Measurements from ENCODE around the gene COL13A1.

The COL13A1 gene

DNA sequence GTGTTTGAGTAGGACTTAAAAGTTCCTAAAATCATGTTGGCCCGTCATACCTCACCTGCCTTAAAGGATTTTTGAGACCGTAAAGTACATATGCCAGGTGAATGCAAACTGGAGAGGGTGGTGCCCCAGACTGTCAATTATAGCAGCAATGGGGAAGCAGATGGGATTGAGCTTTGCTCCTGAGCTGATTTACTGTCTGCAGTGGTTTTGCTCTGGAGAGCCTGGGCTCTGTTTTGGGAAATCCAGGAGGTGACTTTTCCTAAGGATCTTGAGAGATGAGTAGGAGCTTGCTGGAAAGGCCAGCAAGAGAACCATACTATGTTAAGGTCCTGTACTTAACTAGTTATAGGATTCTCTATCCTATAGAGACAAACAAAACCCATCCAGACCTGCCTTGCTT lies 43.0 kb downstream of the COL13A1 start:
- DNase-seq (ENCODE audit: extremely low spot score): no peak
- CTCF ChIA-PET: no interaction called here
- TF ChIP-seq LEF1 (IDR thresholded peaks at IDR 0.05; ENCODE audit: borderline replicate concordance) (no peak), TARDBP (IDR thresholded peaks at IDR 0.05) (no peak), PKNOX1 (IDR thresholded peaks at IDR 0.05) (no peak), FOXA1 (IDR thresholded peaks at IDR 0.05) (no peak), ZNF384 (IDR thresholded peaks at IDR 0.05) (no peak), SUZ12 (IDR thresholded peaks at IDR 0.05) (no peak), BHLHE40 (IDR thresholded peaks at IDR 0.05; ENCODE audit: borderline replicate concordance) (no peak), SP1 (IDR thresholded peaks at IDR 0.05) (no peak), ELF4 (IDR thresholded peaks at IDR 0.05) (no peak), NFRKB (IDR thresholded peaks at IDR 0.05) (no peak), L3MBTL2 (conservative IDR thresholded peaks at IDR 0.05) (no peak)
- POLR2A ChIA-PET: no interaction called here

DNA sequence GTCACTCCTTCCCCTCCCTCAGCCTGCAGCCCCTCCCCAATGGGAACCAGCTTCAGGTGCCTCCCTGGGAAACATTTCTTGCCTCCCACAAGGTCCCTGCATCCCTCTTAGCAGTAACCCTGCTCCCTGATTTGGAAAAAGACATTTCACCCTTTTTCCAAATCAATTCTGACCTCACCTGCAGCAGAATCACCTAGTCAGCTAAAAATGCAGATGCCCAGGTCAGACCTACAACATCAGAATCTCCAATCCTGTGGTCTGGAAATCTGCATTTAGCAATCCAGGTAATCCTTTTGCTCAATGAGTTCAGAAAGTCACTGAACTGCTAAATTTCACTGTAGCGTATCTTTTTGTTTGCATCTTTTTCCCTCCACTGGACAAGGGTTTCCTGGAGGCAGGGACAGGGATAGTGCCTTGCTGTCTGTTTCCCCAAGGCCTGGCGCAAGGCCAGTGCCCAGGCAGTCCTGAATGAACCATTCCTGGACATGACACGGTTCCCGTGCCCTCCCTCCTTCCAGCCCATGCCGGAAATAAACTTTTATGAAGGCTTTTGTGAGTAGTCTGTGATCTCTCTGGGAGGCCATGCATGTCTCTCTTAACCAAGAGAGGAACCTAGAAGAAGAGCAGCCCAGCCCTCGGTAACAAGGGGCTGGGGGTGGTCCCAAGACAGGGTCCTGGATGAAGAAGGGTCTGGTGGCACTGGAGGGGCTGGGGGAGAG lies 44.0 kb downstream of the COL13A1 start:
- no peak for TF ChIP-seq PKNOX1 (IDR thresholded peaks at IDR 0.05)
- TF ChIP-seq SUZ12 (IDR thresholded peaks at IDR 0.05): no peak
- TF ChIP-seq FOXA1 (IDR thresholded peaks at IDR 0.05): no peak
- no peak for TF ChIP-seq HDGF (IDR thresholded peaks at IDR 0.05; ENCODE audit: borderline replicate concordance)
- no peak for TF ChIP-seq CTBP1 (IDR thresholded peaks at IDR 0.05; ENCODE audit: borderline replicate concordance)
- TF ChIP-seq FOXK2 (IDR thresholded peaks at IDR 0.05): no peak
- no peak for TF ChIP-seq TARDBP (IDR thresholded peaks at IDR 0.05)
- no peak for TF ChIP-seq ZNF384 (IDR thresholded peaks at IDR 0.05)
- TF ChIP-seq ARNT (IDR thresholded peaks at IDR 0.05): no peak
- TF ChIP-seq FOXM1 (IDR thresholded peaks at IDR 0.05; ENCODE audit: borderline replicate concordance): no peak
- TF ChIP-seq LEF1 (IDR thresholded peaks at IDR 0.05; ENCODE audit: borderline replicate concordance): no peak
- TF ChIP-seq BHLHE40 (IDR thresholded peaks at IDR 0.05; ENCODE audit: borderline replicate concordance): no peak
- no peak for TF ChIP-seq NFRKB (IDR thresholded peaks at IDR 0.05)
- TF ChIP-seq ELF4 (IDR thresholded peaks at IDR 0.05): no peak
- no peak for TF ChIP-seq L3MBTL2 (conservative IDR thresholded peaks at IDR 0.05)
- TF ChIP-seq SP1 (IDR thresholded peaks at IDR 0.05): no peak
- no peak for DNase-seq (ENCODE audit: extremely low spot score)
- ChIA-PET POLR2A (no interaction called here), CTCF (no interaction called here)

- no peak for TF ChIP-seq FOXM1 (IDR thresholded peaks at IDR 0.05; ENCODE audit: borderline replicate concordance)
- no peak for TF ChIP-seq BHLHE40 (IDR thresholded peaks at IDR 0.05; ENCODE audit: borderline replicate concordance)
- TF ChIP-seq LEF1 (IDR thresholded peaks at IDR 0.05; ENCODE audit: borderline replicate concordance): no peak
- no peak for TF ChIP-seq SP1 (IDR thresholded peaks at IDR 0.05)
- TF ChIP-seq PKNOX1 (IDR thresholded peaks at IDR 0.05): peak; percentile 23; the same call in 1 of the 2 replicates
- no peak for TF ChIP-seq CTBP1 (IDR thresholded peaks at IDR 0.05; ENCODE audit: borderline replicate concordance)
- CTCF ChIA-PET: no interaction called here
- DNase-seq (ENCODE audit: extremely low spot score): no peak
- POLR2A ChIA-PET: no interaction called here
Measured at GRCh38 chr10:69846293-69846921, 44.7 kb downstream of the COL13A1 start.

- DNase-seq (ENCODE audit: extremely low spot score): no peak
- TF ChIP-seq FOXK2 (IDR thresholded peaks at IDR 0.05) (no peak), HDGF (IDR thresholded peaks at IDR 0.05; ENCODE audit: borderline replicate concordance) (no peak), FOXM1 (IDR thresholded peaks at IDR 0.05; ENCODE audit: borderline replicate concordance) (no peak), NFRKB (IDR thresholded peaks at IDR 0.05) (no peak), LEF1 (IDR thresholded peaks at IDR 0.05; ENCODE audit: borderline replicate concordance) (no peak), SUZ12 (IDR thresholded peaks at IDR 0.05) (no peak), FOXA1 (IDR thresholded peaks at IDR 0.05) (no peak), ARNT (IDR thresholded peaks at IDR 0.05) (no peak), CTBP1 (IDR thresholded peaks at IDR 0.05; ENCODE audit: borderline replicate concordance) (no peak), TARDBP (IDR thresholded peaks at IDR 0.05) (no peak), PKNOX1 (IDR thresholded peaks at IDR 0.05) (no peak), ZNF384 (IDR thresholded peaks at IDR 0.05) (no peak), L3MBTL2 (conservative IDR thresholded peaks at IDR 0.05) (no peak)
- ChIA-PET CTCF (no interaction called here), POLR2A (no interaction called here)
Measured at GRCh38 chr10:69847458-69847857, 45.8 kb downstream of the COL13A1 start.

DNA sequence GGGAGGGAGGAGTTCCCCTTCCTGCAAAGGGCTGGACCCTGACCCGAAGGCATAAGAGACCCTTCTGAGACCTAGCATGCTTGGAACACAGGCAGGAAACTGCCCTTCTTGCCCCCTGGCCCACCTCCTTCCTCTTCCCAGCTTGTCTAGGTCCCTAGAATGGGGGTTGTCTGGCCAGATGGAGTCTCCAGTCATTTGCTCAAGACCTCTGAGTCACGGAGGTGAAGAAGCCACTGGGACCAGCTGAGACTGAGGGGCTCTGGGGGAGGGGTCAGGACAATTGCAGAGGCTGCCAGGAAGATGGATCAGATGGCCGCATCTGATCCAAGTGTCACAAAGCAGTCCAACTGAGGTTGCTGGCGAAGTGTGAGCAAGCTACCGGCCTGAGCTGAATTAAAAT lies 46.2 kb downstream of the COL13A1 start:
- ChIA-PET CTCF (interaction anchor here (0.6 kb wide), 1 partner anchor 53 kb away, joined by 3 read pairs; no protein-coding TSS in a partner anchor), POLR2A (no interaction called here)
- no peak for TF ChIP-seq TARDBP (IDR thresholded peaks at IDR 0.05)
- TF ChIP-seq ARNT (IDR thresholded peaks at IDR 0.05): no peak
- TF ChIP-seq ELF4 (IDR thresholded peaks at IDR 0.05): no peak
- TF ChIP-seq HDGF (IDR thresholded peaks at IDR 0.05; ENCODE audit: borderline replicate concordance): no peak
- no peak for TF ChIP-seq CTBP1 (IDR thresholded peaks at IDR 0.05; ENCODE audit: borderline replicate concordance)
- TF ChIP-seq SP1 (IDR thresholded peaks at IDR 0.05): no peak
- no peak for TF ChIP-seq NFRKB (IDR thresholded peaks at IDR 0.05)
- no peak for TF ChIP-seq ZNF384 (IDR thresholded peaks at IDR 0.05)
- no peak for TF ChIP-seq FOXK2 (IDR thresholded peaks at IDR 0.05)
- DNase-seq (ENCODE audit: extremely low spot score): no peak

Measured in HEK293T (cell line).